ENCODE data around the gene FAT2. TPM values are rescaled to one million over a fixed set of nuclear protein-coding genes. Genes with fewer than 3 reads are reported as not detected.

The FAT2 gene
- polyA plus RNA-seq, 2 of the 4 experiments (the other 2 are of a cell fraction) = 0.03 TPM; not detected in 1

GRCh38 chr5:151617841-151618710, 26.9 kb upstream of the FAT2 start (continued):
- TF ChIP-seq CEBPB (IDR thresholded peaks at IDR 0.05) = peak; percentile 65 to 66; a peak in 2 of 4 replicates
- no peak for TF ChIP-seq HOXB13 (CRISPR knock-in tag; IDR thresholded peaks at IDR 0.05; ENCODE audit: low read depth)
- no peak for TF ChIP-seq MAZ (IDR thresholded peaks at IDR 0.05; ENCODE audit: borderline replicate concordance, low read depth, low read length)
- TF ChIP-seq POLR2AphosphoS2 (conservative IDR thresholded peaks at IDR 0.05; ENCODE audit: low read length) = no peak
- TF ChIP-seq PBX3 (IDR thresholded peaks at IDR 0.05) = no peak
- TF ChIP-seq MYC (IDR thresholded peaks at IDR 0.05; ENCODE audit: borderline replicate concordance, low read length) = no peak
- no peak for TF ChIP-seq SMC3 (IDR thresholded peaks at IDR 0.05)
- TF ChIP-seq CBX2 (IDR thresholded peaks at IDR 0.05; ENCODE audit: borderline replicate concordance, low read depth) = no peak
- TF ChIP-seq HMGXB4 (CRISPR knock-in tag; IDR thresholded peaks at IDR 0.05; ENCODE audit: borderline replicate concordance) = no peak
- no peak for TF ChIP-seq CHD2 (IDR thresholded peaks at IDR 0.05; ENCODE audit: low read length, partially characterized antibody)
- no peak for TF ChIP-seq NPAS2 (CRISPR knock-in tag; IDR thresholded peaks at IDR 0.05; ENCODE audit: borderline replicate concordance)
- TF ChIP-seq JUN (IDR thresholded peaks at IDR 0.05) = peak; percentile 65 to 87; a peak in 3 of 5 replicates
- no peak for TF ChIP-seq ZSCAN20 (CRISPR knock-in tag; IDR thresholded peaks at IDR 0.05)
- TF ChIP-seq E2F6 (IDR thresholded peaks at IDR 0.05; ENCODE audit: borderline replicate concordance, low read depth) = no peak
- peak; percentile 34; the same call in 1 of the 2 replicates for TF ChIP-seq MAX (IDR thresholded peaks at IDR 0.05)
- TF ChIP-seq ESRRA (IDR thresholded peaks at IDR 0.05; ENCODE audit: borderline replicate concordance, low read length) = no peak
- TF ChIP-seq, protein P1, sequence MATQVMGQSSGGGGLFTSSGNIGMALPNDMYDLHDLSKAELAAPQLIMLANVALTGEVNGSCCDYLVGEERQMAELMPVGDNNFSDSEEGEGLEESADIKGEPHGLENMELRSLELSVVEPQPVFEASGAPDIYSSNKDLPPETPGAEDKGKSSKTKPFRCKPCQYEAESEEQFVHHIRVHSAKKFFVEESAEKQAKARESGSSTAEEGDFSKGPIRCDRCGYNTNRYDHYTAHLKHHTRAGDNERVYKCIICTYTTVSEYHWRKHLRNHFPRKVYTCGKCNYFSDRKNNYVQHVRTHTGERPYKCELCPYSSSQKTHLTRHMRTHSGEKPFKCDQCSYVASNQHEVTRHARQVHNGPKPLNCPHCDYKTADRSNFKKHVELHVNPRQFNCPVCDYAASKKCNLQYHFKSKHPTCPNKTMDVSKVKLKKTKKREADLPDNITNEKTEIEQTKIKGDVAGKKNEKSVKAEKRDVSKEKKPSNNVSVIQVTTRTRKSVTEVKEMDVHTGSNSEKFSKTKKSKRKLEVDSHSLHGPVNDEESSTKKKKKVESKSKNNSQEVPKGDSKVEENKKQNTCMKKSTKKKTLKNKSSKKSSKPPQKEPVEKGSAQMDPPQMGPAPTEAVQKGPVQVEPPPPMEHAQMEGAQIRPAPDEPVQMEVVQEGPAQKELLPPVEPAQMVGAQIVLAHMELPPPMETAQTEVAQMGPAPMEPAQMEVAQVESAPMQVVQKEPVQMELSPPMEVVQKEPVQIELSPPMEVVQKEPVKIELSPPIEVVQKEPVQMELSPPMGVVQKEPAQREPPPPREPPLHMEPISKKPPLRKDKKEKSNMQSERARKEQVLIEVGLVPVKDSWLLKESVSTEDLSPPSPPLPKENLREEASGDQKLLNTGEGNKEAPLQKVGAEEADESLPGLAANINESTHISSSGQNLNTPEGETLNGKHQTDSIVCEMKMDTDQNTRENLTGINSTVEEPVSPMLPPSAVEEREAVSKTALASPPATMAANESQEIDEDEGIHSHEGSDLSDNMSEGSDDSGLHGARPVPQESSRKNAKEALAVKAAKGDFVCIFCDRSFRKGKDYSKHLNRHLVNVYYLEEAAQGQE (IDR thresholded peaks at IDR 0.05) = no peak
- TF ChIP-seq HOXA7 (CRISPR knock-in tag; IDR thresholded peaks at IDR 0.05) = no peak
- no peak for TF ChIP-seq RARB (CRISPR knock-in tag; IDR thresholded peaks at IDR 0.05)

Measured in A549 (cell line).